Stimulated activated CD8-positive, alpha-beta memory T cell treated with anti-CD3 and anti-CD28 coated beads, Interleukin-4, amount 100 ng/mL, for 48 hours (primary cell): Measurements from ENCODE around the gene DLG2.
"Not testable (repeated sequence)": the region's sequence is repeated elsewhere in the genome, so short reads cannot be mapped to it uniquely, and the experiment has no call there.

Experiments used
- DNase-seq: peaks from one replicate; pipeline ENCODE4 v3.0.0-alpha.2; 2020

The DLG2 gene

GRCh38 chr11:85307366-85307765 is 319.8 kb downstream of the DLG2 start:
- DNase-seq = no peak

DNA sequence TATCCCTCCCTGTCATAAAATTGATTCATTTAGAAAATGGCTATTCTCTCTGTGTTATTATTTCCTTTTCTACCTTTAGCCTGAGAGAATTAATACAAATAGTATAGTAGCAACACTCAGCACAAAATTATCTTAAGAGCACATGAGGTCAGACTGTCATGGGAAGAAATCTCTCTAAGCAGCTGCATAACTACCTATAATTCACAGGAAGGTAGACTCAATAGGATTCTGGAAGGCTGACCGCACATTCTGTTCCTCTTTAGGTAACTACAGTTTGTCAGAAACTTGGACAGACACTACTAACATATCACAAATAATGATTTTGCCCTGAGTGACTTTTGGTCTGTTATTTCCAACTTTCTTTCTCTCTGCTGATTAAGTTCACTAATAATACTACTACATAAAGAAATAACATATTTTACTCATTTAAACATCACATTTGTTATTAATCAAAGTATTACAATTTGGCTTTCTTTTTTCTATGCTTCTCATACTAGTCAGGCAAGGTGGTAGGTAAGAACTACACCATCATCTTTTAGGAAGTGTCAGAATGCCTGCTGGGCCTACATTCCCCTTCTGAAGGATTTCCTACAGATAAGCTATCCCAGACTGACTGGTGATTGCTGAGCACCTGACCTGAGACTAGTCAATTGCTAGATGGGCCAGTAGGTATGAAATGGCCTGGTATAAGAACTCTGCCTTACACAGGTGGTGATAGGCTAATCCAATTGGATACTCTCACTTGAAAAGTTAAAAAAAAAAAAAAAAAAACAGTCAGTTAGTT is 325.1 kb downstream of the DLG2 start:
- DNase-seq = no peak

DNA sequence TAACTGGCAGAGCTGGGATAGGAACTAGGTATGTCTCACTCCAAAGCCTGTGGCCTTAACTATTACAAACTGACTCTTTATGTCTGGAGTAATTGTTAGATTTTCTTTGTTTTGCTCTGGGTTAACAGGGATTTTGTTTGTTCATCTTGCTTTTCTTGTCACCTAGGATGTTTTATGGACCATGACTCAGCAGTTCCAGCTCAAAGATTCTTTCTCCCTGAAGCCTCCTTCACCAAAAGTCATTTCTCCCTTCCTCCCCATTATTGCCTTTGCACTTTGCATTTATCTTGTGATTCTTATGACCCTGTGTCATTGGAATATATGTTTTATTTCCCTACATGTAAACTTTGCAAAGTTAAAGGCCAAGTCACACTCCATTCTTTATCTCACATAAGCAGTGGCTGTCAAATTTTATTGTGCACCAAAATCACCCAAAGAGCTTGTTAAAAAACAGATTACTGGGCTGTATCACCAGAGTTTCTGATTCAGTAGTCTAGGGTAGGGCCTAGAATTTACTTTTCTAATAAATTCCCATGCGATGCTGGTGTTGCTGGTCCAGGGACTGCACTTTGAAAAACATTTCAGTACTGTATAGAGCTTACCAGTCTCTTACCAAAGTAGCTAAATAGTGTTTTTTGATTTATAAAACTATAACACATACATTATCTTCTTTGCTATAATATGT is 327.7 kb downstream of the DLG2 start:
- no peak for DNase-seq

DNA sequence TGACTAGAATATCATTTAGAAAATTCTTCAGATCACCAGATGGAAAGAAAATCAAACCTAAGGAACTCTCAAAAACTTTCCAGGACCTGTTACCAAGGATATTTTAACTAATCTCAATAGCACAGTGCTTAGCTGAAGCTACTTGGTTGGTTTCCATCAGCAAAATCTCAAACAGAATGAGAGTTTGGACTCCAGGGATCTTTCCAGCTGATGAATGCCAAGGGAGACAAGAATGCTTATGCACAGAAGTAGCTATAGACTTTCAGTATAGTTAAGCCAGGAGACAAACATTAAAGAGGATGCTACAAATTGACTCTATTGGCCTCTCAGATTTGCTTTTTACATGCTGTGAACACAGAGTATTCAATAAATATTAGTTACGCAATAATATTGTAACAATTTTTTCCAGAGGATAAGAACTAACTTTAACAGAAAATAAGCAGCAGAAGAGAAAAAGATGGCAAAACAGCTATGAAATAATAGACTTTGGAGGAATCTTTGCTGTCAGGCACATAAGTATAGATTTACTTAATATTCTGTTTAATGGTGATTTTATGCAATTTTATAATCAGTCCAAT is 331.4 kb downstream of the DLG2 start:
- no peak for DNase-seq

GRCh38 chr11:85281550-85281949 is 345.6 kb downstream of the DLG2 start:
- DNase-seq = no peak

DNA sequence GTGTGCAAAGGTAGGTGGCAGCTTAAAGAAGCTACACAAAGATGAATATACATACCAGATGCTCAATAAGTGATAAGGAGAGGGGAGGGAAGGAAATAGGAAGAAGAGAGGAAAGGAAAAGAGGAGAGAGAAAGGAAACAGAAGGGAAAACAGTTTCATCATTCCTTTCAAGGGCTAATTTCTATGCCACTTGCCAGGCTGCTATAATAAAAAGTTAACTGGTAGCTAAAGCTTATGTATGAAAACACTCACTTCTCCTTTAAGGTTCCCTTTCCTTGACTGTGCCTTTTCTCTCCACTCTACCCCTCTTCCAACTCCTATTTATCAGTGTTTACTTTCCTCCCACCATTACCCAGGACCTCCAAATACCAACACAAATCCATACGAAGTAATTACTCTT is 347.9 kb downstream of the DLG2 start:
- no peak for DNase-seq

DNA sequence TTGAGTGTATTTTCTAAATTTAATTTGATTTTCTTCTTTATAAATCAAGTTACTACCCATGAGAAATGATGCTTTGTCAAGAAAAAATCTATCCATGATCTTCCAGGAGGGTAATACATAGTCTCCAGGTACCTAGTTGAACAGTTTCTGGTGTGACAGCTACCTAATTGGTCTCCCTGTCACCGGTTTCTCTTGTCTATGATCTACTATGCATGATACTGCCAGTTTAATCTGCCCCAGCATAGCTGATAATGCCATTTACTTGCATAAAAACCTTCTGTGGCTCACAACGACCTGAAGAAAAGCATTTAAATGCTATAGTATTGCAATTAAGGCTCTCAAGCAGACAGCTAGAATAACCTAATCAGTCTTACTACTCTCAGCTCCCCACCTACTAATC is 349.5 kb downstream of the DLG2 start:
- no peak for DNase-seq

- DNase-seq = no peak
These were observed 350.8 kb downstream of the DLG2 start for GRCh38 chr11:85276332-85276731.

GRCh38 chr11:85270315-85270714 is 356.8 kb downstream of the DLG2 start:
- not testable (repeated sequence) for DNase-seq

DNA sequence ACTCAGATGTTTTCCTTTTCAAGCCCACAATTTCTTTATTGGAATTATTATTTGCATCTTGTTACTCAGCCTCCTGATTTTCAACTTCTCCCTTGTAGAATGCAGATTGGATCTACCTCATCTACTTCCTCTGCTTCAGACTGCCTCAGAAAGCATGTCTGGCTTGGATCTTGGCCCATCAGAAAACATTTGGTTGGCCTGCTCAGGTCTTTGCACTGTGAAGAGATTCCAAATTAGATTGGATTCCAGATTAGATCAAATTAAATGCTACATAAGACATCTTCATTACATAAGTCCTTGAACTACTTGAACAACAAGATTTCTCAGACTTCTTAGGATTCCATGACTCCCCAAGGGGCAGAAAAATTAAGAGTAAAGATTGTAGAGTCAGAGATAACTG is 358.0 kb downstream of the DLG2 start:
- no peak for DNase-seq

- DNase-seq = no peak
These were observed 360.5 kb downstream of the DLG2 start for GRCh38 chr11:85266646-85267045.

- no peak for DNase-seq
These were observed 363.8 kb downstream of the DLG2 start for GRCh38 chr11:85263328-85263727.

DNA sequence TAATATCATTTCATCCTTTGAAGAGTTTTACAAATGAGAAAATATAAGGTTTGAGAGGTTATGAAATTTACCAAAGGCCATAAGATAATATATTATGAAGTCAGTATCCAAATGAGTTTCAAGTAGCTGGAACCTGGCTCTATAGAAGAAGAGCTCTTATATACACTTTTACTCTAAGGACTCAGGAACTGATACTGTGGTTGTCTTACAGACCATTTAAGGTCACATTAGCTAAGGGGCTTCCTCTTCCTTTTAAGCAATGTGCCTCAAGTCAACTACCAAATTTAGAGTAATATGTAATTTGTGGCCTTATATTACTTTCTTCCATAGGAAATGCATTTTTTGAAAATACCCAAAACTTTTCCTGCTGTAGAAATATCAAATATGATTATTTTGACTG is 369.3 kb downstream of the DLG2 start:
- DNase-seq = no peak

DNA sequence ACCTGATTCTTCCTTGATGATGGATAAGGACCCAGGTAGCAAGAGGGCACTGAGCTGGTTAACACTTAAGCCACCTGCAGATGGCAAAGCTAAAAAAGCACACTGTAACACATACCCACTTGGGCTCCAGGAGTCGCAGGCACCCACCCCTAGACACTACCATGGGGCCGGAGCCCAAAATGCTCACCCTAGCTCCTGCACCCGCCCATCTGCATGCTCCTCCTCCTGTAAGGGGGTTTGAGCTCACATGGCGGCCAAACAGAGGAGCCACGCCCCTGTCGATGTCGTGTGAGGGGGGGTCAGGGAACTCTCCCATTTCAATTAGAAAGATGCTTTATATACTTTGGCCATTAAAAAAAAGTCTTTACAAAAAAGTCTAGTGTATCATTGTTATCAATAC is 370.7 kb downstream of the DLG2 start:
- DNase-seq = no peak

DNA sequence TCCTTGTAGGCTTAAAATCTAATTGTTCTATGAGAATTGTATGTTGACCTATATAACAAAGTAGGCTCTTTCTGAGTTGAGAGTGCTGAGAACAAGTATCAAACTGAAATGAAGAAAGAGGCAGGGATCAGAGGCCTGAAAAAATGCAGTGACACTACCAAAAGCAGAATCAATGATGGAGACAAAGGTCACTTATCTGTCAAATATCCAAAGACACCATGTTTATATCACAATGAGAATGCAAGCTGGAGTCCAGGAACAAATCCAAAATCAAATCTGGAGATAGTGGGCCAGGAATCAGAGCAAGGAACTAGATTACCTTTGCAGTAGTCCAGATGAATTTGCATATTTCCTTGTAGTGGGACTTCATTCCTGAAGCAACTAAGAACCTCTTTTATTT is 377.7 kb downstream of the DLG2 start:
- DNase-seq = no peak

GRCh38 chr11:85247797-85248196 is 379.3 kb downstream of the DLG2 start:
- no peak for DNase-seq

DNA sequence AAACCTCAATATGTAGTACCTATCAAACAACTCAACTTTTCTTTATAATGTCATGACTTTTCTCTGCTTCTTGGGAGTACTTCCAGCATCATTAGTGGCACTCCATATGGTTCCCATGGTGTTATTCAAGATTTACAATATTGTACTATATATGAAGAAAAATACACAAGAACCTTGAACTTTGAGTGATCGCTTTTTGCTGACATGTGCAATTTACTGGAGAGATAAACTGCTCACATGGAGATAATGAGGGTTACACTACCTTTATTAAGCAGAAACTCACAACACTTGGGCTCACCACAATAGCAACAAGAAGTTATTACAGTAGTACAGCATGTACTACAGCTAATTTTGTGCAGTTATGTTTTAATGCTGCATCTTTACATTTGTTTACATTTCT is 388.2 kb downstream of the DLG2 start:
- no peak for DNase-seq

- not testable (repeated sequence) for DNase-seq
These were observed 389.1 kb downstream of the DLG2 start for GRCh38 chr11:85238038-85238437.

GRCh38 chr11:85236211-85236610 is 390.9 kb downstream of the DLG2 start:
- no peak for DNase-seq

DNA sequence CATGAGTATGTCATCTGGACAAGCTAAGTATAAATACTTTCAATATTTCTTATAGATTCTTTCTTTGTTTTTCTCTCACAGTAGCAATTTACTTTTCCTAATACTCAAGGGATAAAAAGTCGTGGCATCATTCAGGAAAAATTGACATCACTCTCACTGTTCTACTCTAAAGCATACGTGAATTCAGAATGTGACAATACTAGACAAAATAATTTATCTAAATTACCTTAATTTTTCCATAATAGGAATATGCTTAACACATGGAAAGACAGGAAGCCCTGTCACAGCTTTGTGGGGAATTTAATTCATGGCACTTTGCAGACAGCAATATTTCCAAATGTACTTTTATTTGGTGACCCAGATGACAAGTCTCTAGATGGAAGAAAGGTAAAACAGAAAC is 394.6 kb downstream of the DLG2 start:
- DNase-seq = no peak

DNA sequence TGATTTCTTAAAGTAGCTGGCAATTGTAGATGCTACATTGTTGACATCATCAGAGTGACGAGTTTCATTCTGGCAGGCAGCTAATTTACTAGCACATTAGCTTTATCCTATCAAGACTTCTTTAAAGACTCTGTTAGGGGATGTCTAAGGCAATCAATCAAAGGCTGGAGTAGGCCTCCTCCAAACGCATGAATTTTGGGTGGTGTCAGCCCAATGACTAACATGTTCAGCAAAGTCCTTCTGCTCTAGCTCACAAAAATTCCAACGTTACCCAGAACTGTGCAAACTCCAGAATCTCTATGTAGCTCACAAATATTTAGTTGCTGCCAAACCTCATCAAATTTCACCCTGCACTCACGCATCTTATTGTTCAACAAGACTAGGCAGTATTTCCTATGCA is 395.6 kb downstream of the DLG2 start:
- no peak for DNase-seq

GRCh38 chr11:85229723-85230122 is 397.4 kb downstream of the DLG2 start:
- not testable (repeated sequence) for DNase-seq

DNA sequence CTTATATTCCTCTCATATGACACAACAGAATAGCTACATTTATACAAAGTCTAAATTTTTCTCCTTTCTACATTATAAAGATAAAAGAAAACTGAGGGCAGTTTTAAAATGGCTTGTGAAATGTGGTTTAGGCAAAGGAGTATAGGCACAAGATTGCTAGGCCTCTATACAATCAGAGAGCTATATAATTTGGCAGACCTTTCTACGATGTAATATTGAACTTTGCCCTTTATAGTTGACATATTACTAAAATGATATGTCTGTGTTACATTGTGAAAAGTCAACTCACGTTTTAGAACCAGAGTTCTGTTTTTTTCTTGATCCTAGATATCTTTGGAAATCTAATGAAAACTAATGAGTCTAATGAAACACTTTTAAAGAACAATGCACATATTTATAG is 430.2 kb downstream of the DLG2 start:
- no peak for DNase-seq

- DNase-seq = no peak
These were observed 431.2 kb downstream of the DLG2 start for GRCh38 chr11:85195934-85196333.
